GM12801 (cell line): ENCODE results near the gene TP53I13.

Source experiments
- CTCF ChIP-seq: IDR thresholded peaks from one replicate; pipeline ENCODE4 v1.5.1; 2011; ENCODE audit warnings: control low read depth; ENCODE audit not compliant: insufficient read length; ENCODE audit errors: extremely low read depth

The TP53I13 gene, protein sequence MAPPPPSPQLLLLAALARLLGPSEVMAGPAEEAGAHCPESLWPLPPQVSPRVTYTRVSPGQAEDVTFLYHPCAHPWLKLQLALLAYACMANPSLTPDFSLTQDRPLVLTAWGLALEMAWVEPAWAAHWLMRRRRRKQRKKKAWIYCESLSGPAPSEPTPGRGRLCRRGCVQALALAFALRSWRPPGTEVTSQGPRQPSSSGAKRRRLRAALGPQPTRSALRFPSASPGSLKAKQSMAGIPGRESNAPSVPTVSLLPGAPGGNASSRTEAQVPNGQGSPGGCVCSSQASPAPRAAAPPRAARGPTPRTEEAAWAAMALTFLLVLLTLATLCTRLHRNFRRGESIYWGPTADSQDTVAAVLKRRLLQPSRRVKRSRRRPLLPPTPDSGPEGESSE

GRCh38 chr17:29568331-29569244 lies at the start of gene TP53I13:
Gene TP53I13, plus strand, starts transcription at chr17:29568701. Its CDS starts 58 bp downstream, at chr17:29568759.
- no peak for TF ChIP-seq CTCF

- TF ChIP-seq CTCF = no peak
Measured at GRCh38 chr17:29524692-29525091, 43.8 kb upstream of the TP53I13 start.

GRCh38 chr17:29526322-29526721 lies 42.2 kb upstream of the TP53I13 start:
- TF ChIP-seq CTCF = no peak

DNA sequence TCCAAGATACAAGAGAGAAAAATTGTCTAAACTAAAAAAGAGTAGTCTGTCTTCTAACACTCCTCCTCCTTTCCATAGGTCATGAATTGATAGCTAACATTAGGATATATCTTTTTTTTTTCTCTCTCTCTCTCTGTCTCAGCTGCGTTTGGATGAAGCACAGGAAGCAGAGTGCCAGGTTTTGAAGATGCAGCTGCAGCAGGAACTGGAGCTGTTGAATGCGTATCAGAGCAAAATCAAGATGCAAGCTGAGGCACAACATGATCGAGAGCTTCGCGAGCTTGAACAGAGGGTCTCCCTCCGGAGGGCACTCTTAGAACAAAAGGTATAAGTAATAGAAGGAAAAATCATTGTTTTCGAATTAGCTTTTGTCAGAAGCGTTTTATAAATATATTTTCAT lies 34.5 kb upstream of the TP53I13 start:
- no peak for TF ChIP-seq CTCF

- TF ChIP-seq CTCF = no peak
Measured at GRCh38 chr17:29544066-29544465, 24.4 kb upstream of the TP53I13 start.

DNA sequence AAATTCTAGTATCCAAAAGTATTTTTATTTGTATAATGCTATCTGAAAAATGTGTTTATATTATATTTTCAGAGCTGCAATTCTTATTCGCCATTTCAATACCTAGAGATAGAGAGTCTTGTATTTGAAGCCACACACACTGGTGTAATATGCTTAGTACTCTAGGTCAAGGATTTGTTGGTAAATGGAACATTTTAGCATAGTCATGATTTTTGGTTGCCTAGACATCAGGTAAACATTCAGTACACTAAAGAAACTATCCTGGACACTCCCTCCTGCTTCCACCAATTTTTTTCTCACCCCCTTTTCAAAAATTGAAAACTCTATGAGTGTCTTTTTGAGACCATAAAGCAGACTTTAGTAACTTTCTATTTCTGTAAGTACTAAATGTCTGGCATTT lies 22.4 kb upstream of the TP53I13 start:
- TF ChIP-seq CTCF = no peak

DNA sequence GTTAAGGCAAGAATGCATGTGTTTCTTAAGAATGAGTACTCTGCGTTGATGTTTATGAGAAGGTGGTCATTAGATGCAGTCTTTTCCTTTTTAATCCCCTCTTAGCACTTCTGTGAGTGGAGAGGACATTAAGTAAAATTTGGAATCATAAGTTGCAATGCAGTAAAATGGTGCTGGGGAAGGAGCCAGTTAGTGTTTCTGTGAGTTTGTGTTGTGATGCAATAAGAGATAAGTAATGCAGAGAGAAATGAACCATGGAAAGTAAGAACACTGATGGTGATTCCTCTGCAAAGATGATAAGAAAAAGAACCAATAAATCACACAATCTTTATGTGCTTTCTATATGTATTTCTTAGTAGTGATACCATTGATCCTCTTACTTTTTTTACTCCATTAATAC lies 21.7 kb upstream of the TP53I13 start:
- no peak for TF ChIP-seq CTCF
